ENCODE measurements around the gene KIF17.

DNA sequence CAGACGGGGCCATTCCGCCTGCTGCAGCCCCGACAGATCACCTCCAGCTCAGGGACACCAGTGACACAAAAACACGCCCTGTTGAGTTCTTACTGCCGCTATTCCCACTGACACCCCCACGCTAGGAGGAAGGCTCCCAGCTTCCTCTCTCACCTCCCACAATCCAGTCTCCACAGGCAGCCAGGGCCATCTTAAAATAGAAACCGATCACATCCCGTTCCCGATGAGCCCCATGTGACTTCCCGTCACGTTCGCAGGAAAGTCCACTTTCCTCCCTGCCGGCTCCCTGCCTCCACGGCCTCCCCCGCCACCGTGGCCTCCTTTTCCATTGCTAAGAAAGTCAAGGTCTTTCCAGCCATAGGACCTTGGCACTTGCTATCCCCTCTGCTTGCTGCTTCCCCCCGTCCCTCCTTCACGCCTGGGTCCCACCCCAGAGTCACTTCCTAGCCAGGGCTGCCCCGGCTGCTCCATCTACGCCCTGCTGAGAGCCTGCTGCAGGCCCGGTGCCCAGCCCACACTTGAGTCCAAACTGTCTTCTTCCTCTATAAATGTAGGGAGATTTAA is 32.6 kb downstream of the KIF17 start:
- no peak for TF ChIP-seq EZH2 (IDR thresholded peaks at IDR 0.05)
- TF ChIP-seq, protein P1, sequence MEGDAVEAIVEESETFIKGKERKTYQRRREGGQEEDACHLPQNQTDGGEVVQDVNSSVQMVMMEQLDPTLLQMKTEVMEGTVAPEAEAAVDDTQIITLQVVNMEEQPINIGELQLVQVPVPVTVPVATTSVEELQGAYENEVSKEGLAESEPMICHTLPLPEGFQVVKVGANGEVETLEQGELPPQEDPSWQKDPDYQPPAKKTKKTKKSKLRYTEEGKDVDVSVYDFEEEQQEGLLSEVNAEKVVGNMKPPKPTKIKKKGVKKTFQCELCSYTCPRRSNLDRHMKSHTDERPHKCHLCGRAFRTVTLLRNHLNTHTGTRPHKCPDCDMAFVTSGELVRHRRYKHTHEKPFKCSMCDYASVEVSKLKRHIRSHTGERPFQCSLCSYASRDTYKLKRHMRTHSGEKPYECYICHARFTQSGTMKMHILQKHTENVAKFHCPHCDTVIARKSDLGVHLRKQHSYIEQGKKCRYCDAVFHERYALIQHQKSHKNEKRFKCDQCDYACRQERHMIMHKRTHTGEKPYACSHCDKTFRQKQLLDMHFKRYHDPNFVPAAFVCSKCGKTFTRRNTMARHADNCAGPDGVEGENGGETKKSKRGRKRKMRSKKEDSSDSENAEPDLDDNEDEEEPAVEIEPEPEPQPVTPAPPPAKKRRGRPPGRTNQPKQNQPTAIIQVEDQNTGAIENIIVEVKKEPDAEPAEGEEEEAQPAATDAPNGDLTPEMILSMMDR (IDR thresholded peaks at IDR 0.05): no peak

Measured in neural progenitor cell (in vitro differentiated cells).